GM10847 (cell line): ENCODE results near the gene DDX54.

ENCODE experiments used
- POLR2A ChIP-seq: IDR thresholded peaks from 2 replicates; pipeline ENCODE4 v1.6.1; 2011; ENCODE audit not compliant: insufficient read length; ENCODE audit errors: extremely low read depth

The DDX54 gene

DNA sequence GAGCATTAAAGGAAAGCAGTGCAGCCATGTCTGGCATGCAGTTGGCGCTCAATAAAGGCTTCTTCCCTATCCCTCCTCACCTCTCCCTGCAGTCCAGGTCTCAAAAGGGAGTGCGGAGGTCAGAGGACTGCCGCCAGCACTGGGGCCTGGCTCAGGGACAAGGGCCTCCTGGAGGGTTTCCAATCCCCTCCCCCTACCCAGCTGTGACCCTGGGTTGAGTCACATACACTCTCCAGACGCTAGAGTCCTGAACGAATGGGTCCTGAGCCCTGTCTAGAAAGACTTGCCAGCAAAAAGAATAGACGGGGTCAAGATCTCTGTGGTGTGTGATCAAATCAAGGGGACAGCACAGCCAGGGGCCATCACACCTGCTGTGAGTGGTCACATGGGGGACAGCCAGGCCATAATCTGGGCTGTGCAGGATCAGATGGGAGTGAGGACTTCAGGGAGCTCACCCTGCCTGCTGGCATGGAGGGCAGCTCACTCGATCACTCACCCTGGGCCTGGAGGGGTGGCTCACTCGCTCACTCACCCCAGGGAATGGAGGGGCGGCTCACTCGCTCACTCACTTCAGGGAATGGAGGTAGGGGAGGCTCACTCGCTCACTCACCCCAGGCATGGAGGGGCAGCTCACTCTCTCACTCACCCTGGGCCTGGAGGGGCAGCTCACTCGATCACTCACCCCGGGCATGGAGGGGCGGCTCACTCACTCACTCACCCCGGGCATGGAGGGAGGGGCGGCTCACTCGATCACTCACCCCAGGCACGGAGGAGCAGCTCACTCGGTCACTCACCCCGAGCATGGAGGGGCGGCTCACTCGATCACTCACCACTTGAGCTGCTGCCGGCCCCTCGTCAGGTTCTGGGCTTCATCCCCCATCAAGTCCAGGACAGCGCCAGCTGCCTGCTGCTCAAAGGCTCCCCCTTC, 22.9 kb downstream of the DDX54 start:
- TF ChIP-seq POLR2A = no peak

DNA sequence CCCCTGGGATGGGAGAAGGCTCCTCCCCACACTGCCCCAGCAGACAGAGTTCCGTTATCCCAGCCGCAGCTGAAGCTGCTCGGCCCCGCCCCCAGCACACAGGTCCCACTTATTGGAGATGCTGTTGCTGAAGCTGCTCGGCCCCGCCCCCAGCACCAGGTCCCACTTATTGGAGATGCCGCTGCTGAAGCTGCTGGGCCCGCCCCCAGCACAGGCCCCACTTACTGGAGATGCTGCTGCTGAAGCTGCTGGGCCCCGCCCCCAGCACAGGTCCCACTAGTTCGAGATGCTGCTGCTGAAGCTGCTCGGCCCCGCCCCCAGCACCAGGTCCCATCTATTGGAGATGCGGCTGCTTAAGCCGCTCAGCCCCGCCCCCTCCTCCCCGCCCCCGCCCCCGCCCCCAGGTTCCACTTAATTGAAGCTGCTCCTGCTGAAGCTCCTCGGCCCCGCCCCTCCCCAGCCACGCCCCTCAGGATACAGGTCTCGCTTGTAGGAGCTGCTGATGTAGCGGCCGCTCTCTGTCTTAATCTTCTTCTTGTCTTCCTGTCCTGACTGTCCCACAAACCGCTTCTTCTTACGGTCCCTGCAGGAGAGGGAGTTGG, 23.8 kb downstream of the DDX54 start:
- no peak for TF ChIP-seq POLR2A

DNA sequence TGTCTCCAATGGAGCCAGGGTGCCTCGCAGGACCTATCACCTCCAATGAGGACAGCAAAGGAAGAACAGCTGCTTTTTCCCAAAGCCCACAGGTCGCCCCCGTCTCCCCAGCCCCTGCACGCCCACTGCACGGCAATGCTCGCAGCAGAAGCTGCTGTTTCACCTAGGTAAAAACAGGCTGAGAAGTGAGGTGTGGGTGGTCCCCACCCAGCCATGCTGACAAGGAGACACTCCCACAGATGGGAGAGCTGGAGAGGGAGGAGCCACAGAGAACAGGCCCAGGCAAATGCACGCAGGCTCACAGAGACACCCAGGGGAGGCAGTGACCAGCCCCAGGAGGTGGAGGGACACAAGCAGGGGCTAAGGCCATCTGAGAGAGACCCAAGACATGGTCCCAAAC, 25.3 kb downstream of the DDX54 start:
- no peak for TF ChIP-seq POLR2A

DNA sequence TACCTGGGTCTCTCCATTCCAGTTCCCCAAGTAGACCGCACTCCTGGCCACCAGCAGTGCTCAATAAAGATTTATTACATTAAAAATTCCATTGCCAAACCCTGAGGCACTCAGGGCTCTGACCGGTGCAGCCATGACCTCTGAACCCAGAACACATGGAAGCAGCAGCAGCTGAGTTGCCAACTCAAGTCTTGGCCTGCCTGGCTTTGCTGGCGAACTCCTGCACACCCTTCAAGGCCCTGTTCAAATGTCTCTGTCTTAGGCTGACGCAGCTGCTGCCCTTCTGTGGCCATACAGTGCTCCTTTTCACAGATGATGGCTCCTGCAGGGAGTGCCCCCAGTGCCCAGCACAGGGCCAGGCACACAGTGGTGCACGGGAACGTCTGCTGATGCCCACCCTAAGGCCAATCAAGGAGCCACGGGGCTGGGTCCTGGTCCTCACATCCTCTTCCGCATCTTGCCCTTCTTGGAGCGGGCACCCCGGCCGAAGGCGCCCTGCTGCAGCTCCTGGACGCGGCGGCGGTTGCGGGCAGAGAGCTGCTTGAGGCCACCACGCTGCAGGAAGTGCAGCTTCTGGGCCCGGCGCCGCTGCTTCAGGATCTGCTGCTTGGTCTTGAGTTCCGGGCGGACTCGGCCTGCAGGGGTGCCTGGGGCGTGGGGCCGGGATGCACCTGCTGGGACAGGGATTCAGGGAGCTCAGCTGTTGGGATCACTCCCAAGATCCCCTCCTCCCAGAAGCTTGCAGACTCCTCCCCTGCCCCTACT, 26.7 kb downstream of the DDX54 start:
- no peak for TF ChIP-seq POLR2A

DNA sequence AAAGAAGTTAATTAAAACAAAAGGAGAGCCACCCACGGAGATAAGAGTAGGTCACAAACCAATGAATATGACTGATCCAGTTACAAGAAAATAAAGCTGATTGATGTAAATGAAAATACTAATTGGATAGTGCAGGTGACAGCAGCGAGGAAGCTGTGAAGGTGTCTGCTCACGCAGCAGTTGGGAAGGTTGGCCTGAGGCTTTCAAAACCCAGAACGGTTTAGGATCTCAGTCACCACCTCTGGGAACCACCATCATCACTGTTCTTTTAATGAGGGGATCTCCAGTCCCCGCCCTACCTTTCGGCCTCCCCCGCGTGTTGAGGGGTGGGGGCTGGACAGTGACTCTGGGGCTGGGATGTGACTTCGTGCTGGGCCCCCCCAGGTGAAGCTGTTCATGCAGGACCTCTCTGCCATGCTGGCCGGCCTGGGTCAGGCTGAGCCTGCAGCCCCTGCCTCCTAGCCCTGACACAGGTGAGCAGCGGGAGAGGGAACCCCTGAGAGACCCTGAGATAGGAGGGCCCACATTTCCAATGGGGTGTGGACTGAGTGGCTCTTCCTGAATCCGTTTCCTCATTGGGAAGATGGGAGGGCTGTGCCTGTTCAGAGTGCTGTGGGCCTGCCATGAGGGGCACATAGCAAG, 27.9 kb downstream of the DDX54 start:
- TF ChIP-seq POLR2A = no peak

DNA sequence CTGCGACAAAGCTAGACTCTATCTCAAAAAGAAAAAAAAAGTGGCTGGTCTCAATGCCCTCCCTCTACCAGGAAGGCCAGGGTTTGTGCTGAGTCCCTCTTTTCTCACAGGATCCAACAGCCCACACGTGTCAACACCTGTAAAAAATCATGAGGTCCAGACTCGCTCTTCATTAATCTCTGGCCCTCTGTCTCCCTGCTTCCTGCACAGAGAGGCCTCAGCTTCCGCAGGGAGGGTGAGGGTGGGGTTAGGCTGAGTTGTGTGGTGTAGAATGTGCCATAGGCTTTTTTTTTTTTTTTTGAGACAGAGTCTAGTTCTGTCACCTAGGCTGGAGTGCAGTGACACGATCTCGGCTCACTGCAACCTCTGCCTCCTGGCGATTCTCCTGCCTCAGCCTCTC, 29.6 kb downstream of the DDX54 start:
- no peak for TF ChIP-seq POLR2A

DNA sequence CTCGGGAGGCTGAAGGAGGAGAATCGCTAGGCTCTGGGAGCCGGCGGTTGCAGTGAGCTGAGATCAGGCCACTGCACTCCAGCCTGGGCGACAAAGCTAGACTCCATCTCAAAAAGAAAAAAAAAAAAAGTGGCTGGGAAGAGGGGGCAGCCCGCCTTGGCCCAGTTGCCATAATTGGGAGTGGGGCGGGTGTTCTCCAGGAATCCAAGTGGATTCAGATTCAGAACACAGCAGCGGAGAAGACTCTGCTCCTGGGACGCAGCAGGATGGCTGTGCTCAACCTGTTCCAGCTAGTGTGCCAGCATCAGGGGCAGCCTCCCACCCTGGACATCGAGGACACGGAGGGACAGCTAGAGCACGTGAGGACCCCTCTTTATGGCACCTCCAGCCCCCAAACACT, 30.2 kb downstream of the DDX54 start:
- no peak for TF ChIP-seq POLR2A

DNA sequence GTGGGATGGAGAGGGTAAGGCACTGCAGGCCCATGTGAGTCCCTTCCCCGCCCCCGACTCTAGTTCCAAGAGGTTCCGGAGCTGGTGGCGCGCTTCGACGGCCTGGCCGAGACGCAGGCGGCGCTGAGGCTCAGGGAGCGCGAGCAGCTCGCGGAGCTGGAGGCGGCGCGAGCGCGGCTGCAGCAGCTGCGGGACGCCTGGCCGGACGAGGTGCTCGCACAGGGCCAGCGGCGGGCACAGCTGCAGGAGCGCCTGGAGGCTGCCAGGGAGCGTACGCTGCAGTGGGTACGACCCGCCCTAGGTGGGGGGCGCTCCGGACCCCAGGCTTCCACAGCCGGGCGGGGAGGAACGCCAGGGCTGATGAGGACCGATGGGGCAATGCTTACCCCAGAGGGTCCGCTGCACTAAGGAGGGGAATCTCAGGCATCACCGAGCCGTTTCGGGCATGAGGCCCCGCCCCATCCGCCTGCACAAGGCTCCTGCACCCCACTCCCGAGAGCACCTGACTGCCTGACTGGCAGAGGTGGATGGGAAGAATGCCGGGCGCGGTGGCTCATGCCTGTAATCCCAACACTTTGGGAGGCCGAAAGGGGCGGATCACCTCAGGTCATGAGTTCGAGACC, 30.8 kb downstream of the DDX54 start:
- no peak for TF ChIP-seq POLR2A

DNA sequence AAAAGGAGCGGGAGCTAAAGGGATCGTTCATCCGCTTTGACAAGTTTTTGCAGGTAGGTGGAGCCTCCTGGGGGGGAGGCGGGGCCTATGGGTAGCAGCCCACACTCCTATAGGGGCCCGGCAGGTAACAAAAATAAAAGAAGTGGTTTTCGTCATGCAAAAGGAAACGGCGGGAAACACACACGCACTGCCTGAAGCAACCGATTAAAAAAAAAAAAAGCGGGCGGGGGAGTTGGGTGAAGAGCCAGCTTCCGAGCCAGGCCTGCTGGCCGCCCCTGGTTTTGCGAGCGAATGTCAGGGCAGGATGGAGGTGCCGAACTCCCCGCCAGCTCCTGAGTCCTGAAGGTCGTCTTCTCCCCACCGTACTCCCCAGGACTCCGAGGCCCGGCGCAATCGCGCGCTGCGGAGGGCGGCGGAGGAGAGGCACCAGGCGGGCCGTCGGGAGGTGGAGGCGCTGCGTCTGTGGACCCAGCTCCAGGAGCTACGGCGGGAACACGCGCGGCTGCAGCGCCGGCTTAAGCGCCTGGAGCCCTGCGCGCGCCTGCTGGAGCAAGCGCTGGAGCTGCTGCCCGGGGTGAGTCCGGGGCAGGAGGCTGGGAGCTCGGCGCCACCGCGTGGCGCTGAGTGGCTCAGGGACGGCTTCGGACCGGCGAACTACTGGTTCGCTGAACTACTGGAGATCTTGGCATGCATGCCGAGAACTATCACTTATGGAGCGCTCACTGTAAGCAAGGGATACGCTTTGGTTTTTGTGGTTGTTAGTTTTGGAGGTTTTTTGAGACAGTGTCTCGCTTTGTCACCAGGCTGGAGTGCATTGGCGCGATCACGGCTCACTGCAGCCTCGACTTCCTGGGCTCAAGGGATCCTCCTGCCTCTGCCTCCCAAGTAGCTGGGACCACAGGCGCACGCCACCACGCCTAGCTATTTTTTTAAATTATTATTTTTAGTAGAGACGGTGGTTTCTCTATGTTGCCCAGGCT, 32.2 kb downstream of the DDX54 start:
- no peak for TF ChIP-seq POLR2A

DNA sequence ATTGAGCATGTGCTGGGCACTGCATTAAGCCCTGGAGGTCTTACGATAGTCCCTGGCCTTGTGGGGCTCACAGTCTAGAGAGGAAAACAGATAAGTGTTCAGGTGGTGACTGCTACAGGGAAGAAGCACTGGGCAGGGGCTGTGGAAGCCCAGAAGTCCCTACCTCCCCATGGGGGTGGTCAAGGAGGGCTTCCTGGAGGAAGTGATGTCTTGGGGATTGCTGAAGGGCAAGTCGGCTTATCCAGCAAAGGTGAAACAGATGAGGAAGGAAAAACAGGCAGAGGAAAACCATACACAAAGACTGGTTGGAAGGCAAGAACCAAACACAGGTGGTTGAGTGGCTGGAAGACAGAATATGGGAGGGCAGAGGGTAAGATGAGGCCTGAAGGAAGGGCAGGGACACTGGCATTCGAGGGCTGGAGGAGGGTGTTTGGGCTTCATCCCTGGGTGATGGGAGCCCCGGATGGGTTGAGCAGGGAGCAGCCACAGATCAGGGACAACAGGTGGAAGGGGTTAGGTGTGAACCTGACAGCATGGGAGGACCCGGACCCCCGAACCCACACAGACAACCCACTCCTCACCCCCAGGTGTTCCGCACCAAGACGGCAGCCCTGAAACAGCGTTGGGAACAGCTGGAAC, 33.0 kb downstream of the DDX54 start:
- no peak for TF ChIP-seq POLR2A

DNA sequence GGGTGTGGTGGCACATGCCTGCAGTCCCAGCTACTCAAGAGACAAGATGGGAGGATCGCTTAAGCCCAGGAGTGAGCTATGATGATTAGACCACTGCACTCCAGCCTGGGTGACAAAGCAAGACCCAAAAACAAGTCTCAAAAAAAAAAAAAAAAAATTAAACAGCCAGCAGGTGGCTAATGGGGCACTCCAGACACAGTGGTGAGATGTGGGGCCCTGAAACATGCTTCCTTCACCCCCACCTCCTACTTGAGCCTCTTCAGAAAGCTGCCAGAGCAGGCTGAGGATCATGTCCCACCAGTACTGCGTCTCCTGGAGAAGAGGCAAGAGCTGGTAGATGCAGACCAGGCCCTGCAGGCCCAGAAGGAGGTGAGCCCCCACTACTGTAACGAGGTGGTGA, 33.6 kb downstream of the DDX54 start:
- no peak for TF ChIP-seq POLR2A

DNA sequence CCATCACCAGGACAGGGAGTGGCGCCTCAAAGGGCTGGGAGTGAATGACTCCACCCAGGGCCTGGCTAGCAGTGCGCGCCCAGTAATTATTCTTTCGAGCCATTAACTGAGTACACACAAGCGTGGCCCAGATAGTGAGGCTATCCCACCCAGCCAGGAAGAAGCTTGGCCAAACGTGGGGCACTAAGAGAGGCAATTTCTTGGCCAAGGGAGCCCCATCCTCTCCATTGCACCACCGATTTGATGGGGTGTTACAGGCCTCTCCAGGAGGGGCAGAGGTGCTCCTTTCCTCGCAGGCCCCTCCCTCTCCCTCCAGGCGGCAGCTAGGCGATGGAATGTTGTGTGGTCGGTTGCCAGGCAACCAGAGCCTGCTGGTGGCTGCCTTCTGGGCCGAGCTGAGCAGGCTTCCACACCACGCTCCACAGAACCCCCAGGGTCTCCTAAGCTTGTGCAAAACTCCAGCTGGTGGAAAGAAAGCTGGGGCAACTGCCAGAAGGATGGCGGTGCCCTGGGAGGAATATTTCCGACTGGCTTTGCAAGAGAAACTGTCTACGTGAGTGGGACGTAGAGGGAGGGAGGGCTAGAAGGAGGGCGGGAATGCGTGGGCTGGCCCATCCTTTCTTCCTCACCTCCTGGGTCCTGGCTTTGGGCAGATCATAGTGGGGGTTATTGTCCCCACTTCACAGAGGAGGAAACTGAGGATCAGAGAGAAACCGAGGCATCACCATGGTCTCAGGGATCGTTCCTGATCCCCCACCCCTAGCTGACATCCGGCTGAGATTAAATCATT, 35.7 kb downstream of the DDX54 start, which contains the start of gene CFAP73:
TSS of gene CFAP73 (plus strand) at position 364 of the 790 bp plus-strand sequence. CDS start at position 498, 134 bp downstream.
- TF ChIP-seq POLR2A = no peak
